Adrenal gland (tissue), 12 donors: ENCODE results near the gene FILIP1. TPM values are rescaled to one million over a fixed set of nuclear protein-coding genes. Genes with fewer than 3 reads are reported as not detected.

ENCODE experiments used
- DNase-seq, 7 donors: peaks; one replicate each; pipeline ENCODE4 v3.0.0-alpha.2; 2019 to 2020
- H3K27ac ChIP-seq, 5 donors: fragments of 200-600 bp; sonication (generic) in 4 of 5; 1 replicate in 3 of 5; 2 replicates in 2 of 5; pipeline versions ENCODE4 v1.5.1 to v1.8.0; 2016 to 2020; ENCODE audit warnings: mild to moderate bottlenecking in 1 of 5
- H3K27me3 ChIP-seq: fragments of 200-600 bp; 2 replicates; pipeline ENCODE4 v1.8.0; 2021
- H3K36me3 ChIP-seq, 2 donors: fragments of 200-600 bp; replicated peaks in 1 of 2; 1 replicate in 1 of 2; 2 replicates in 1 of 2; pipeline versions ENCODE4 v1.5.1 to v1.8.0; 2018 to 2022
- H3K4me1 ChIP-seq, 2 donors: fragments of 200-600 bp; replicated peaks in 1 of 2; 1 replicate in 1 of 2; 2 replicates in 1 of 2; pipeline versions ENCODE4 v1.5.1 to v1.8.0; 2018 to 2021
- H3K4me3 ChIP-seq, 4 donors: fragments of 200-600 bp; sonication (generic) in 3 of 4; one replicate each; pipeline ENCODE4 v1.5.1; 2016 to 2018
- H3K9me3 ChIP-seq, 3 donors: fragments of 200-600 bp; sonication (generic) in 1 of 3; replicated peaks in 1 of 3; 1 replicate in 2 of 3; 2 replicates in 1 of 3; pipeline versions ENCODE4 v1.5.1 to v1.8.0; 2016 to 2021
- CTCF ChIP-seq, 6 experiments: fragments of 450-650 bp in 4 of 6; fragments of 200-600 bp in 2 of 6; sonication (generic) in 1 of 6; IDR thresholded peaks; 1 replicate in 5 of 6; 2 replicates in 1 of 6; pipeline versions ENCODE4 v1.5.1 to v1.8.0; 2016 to 2021; ENCODE audit warnings: antibody characterized with exemption in 6 of 6, mild to moderate bottlenecking in 2 of 6, moderate library complexity in 1 of 6
- POLR2A ChIP-seq, 2 donors: fragments of 450-650 bp; IDR thresholded peaks; one replicate each; pipeline ENCODE4 v1.6.1; 2017; ENCODE audit warnings: antibody characterized with exemption in 2 of 2, mild to moderate bottlenecking in 2 of 2, moderate library complexity in 1 of 2
- WGBS, 4 donors: extraction: QIAGEN DNeasy Blood & Tissue Kit in 2 of 4; methylation state at CpG; one replicate each; pipeline versions ENCODE4 v1.1.5 to v1.1.7; 2013 to 2017; 5-methylcytosine and 5-hydroxymethylcytosine counted together
- intact Hi-C, 2 donors: fragments of 100-400 bp; cut with DNase I; formaldehyde crosslinking; loops; one replicate each; pipeline versions ENCODE4 v1.14.1 to v1.15.0; 2022 to 2023
- polyA plus RNA-seq, 3 donors: library from polyadenylated mRNA; stranded (reverse); fragments of 200-250 nt in 2 of 3; fragments of 350-450 nt in 1 of 3; fragmentation: Illumina TruSeq in 1 of 3; extraction: RNeasy Lipid Tissue Mini Kit (QIAGEN cat#74804) in 1 of 3; gene quantifications; one replicate each; pipeline ENCODE4 v1.2.3, GENCODE V29; 2013 to 2014
- total RNA-seq, 9 donors: library from RNA; depleted of rRNA in 4 of 9; stranded (reverse); fragments of >200 nt in 4 of 9; fragments of 120-200 nt in 1 of 9; fragmentation: NEBNext Ultra II Directional in 1 of 9; extraction: Animal tissue kit (Norgen Biotek cat#: 25700) in 1 of 9; gene quantifications; one replicate each; pipeline versions ENCODE4 v1.1.0 to v1.2.4, GENCODE V29; 2013 to 2023
- donor health status: healthy with polysubstance abuse.
- donor health status: Bipolar disorder and iron deficiency.
- donor health status: DM: yes; HTN: yes; CAD: no.
- donor health status: DM: no; HTN: no; CAD: no.
- donor health status: DM: no; HTN: no; CAD: no.
- donor health status: DM: yes; HTN: yes; CAD: no.

The FILIP1 gene
- total and polyA plus RNA-seq, 12 donors: 0.94 to 8.0 (median 2.3) TPM

- H3K4me3 ChIP-seq: no peak overlapping the region
- no peaks in the 10 kb centered on the region for H3K36me3 ChIP-seq
- TF ChIP-seq CTCF (IDR thresholded peaks at IDR 0.05) (peak; percentile 58 to 77 (median 68)), POLR2A (IDR thresholded peaks at IDR 0.05) (no peak)
- intact Hi-C loops: loop anchor here (5.0 to 10.0 kb wide), 2 partner anchors 228 to 230 kb away; no protein-coding TSS in a partner anchor
- H3K9me3 ChIP-seq: no peaks in the 10 kb centered on the region
- WGBS, 4 donors: 5 to 9% (median 8%) methylated on average over 3 of the region's 3 CpGs
- H3K27ac ChIP-seq: no peak overlapping the region
- H3K27me3 ChIP-seq: no peaks in the 10 kb centered on the region
- no peak for DNase-seq
- no peaks in the 10 kb centered on the region for H3K4me1 ChIP-seq
These were observed 196.5 kb downstream of the FILIP1 start for GRCh38 chr6:75296811-75297779.

GRCh38 chr6:75292555-75292954, 201.0 kb downstream of the FILIP1 start:
- no peaks in the 10 kb centered on the region for H3K4me1 ChIP-seq
- H3K36me3 ChIP-seq: no peaks in the 10 kb centered on the region
- TF ChIP-seq POLR2A (IDR thresholded peaks at IDR 0.05) (no peak), CTCF (IDR thresholded peaks at IDR 0.05) (no peak)
- no peak overlapping the region for H3K27ac ChIP-seq
- DNase-seq: no peak
- no peaks in the 10 kb centered on the region for H3K27me3 ChIP-seq
- intact Hi-C loops: loop anchor here in 1 of 2 donors (10.0 kb wide), 1 partner anchor 232 kb away; no protein-coding TSS in a partner anchor
- H3K4me3 ChIP-seq: no peak overlapping the region
- no peaks in the 10 kb centered on the region for H3K9me3 ChIP-seq
- 88 to 93% (median 89%) methylated on average over 2 of the region's 2 CpGs for WGBS, 4 donors

- Histone ChIP-seq H3K36me3 (no peaks in the 10 kb centered on the region), H3K27ac (peak overlapping the region in 1 of 5 donors; percentile 1), H3K4me3 (no peak overlapping the region), H3K27me3 (no peaks in the 10 kb centered on the region), H3K9me3 (no peaks in the 10 kb centered on the region), H3K4me1 (no peaks in the 10 kb centered on the region)
- 72 to 78% (median 74%) methylated on average over 1 of the region's 1 CpG for WGBS, 4 donors
- intact Hi-C loops: loop anchor here in 1 of 2 donors (10.0 kb wide), 1 partner anchor 233 kb away; no protein-coding TSS in a partner anchor
- no peak for DNase-seq
- TF ChIP-seq POLR2A (IDR thresholded peaks at IDR 0.05) (no peak), CTCF (IDR thresholded peaks at IDR 0.05) (no peak)
These were observed 201.9 kb downstream of the FILIP1 start for GRCh38 chr6:75291744-75292143.

- TF ChIP-seq CTCF (IDR thresholded peaks at IDR 0.05): no peak
- TF ChIP-seq POLR2A (IDR thresholded peaks at IDR 0.05): no peak
- Histone ChIP-seq H3K36me3 (no peaks in the 10 kb centered on the region), H3K27ac (peak overlapping the region in 1 of 5 donors; percentile 1), H3K9me3 (no peaks in the 10 kb centered on the region), H3K4me3 (no peak overlapping the region), H3K27me3 (no peaks in the 10 kb centered on the region), H3K4me1 (no peaks in the 10 kb centered on the region)
- DNase-seq: no peak
- intact Hi-C loops: loop anchor here in 1 of 2 donors (10.0 kb wide), 1 partner anchor 233 kb away; no protein-coding TSS in a partner anchor
- WGBS, 4 donors: 79 to 89% (median 82%) methylated on average over 2 of the region's 2 CpGs
These were observed 202.3 kb downstream of the FILIP1 start for GRCh38 chr6:75291331-75291730.
